HL-60/S4 treated with phorbol 12-myristate 13-acetate at 8.2 ng/mL for 4 days and 3 days (cell line): ENCODE measurements around the gene TMEM183A.

ENCODE experiments used
- in situ Hi-C: fragments of 300-500 bp; cut with MboI; formaldehyde crosslinking; loops from 2 replicates; pipeline ENCODE4 v1.15.0; 2022; ENCODE audit warnings: low sequenced_read_pairs

TMEM183A gene

DNA sequence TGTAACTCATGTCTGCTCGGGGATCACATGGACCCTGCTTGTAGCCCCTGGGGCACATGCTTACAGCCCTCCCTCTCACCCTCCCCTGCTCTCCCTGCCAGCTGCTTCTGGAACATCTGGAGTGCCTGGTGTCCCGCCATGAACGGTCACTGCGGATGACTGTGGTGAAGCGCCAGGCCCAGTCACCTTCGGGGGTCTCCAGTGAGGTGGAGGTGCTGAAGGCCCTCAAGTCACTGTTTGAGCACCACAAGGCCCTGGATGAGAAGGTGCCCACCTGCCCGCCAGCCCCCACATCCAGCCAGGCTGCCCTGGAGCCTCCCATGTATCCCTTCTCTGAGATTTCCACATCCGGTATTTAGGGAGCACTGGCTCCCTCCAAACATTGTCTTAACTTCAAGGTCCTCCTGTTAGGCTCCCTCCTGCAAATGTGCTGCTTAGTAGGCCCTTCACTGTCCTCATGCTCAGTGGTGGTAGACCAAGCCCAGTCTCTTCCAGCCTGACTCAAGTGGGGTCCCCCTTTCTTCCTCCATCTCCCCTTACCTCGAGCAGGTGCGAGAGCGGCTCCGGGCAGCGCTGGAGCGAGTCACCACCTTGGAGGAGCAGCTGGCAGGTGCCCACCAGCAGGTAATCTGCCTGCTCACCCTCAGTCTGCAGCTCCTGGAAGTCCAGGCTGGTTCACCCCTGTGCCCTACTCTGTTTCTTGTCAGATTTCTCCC is 36.8 kb downstream of the TMEM183A start:
- in situ Hi-C loops = loop anchor here (25.0 kb wide), 1 partner anchor 443 kb away; the partner anchor contains the start of genes OPTC and PRELP

- in situ Hi-C loops = loop anchor here (25.0 kb wide), 1 partner anchor 443 kb away; the partner anchor contains the start of genes OPTC and PRELP
Measured at GRCh38 chr1:203044546-203045250, 37.5 kb downstream of the TMEM183A start.

DNA sequence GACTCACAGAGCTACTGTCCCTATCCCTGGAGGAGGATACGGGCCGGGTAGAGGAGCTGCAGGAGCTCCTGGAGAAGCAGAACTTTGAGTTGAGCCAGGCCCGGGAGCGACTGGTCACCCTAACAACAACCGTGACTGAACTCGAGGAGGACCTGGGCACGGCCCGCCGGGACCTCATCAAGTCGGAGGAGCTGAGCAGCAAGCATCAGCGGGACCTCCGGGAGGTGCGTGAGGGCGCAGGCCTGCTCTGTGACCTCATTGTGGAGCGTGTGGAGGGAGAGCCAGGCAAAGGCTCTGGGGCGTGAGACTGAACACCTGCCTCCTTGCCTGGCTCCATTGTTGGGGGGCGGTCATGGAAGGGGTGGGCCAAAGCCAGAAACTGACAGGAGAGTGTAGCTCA is 38.2 kb downstream of the TMEM183A start:
- in situ Hi-C loops = loop anchor here (25.0 kb wide), 1 partner anchor 442 kb away; the partner anchor contains the start of genes OPTC and PRELP

- in situ Hi-C loops = loop anchor here (25.0 kb wide), 1 partner anchor 441 kb away; the partner anchor contains the start of genes OPTC and PRELP
Measured at GRCh38 chr1:203045821-203046594, 38.8 kb downstream of the TMEM183A start.

DNA sequence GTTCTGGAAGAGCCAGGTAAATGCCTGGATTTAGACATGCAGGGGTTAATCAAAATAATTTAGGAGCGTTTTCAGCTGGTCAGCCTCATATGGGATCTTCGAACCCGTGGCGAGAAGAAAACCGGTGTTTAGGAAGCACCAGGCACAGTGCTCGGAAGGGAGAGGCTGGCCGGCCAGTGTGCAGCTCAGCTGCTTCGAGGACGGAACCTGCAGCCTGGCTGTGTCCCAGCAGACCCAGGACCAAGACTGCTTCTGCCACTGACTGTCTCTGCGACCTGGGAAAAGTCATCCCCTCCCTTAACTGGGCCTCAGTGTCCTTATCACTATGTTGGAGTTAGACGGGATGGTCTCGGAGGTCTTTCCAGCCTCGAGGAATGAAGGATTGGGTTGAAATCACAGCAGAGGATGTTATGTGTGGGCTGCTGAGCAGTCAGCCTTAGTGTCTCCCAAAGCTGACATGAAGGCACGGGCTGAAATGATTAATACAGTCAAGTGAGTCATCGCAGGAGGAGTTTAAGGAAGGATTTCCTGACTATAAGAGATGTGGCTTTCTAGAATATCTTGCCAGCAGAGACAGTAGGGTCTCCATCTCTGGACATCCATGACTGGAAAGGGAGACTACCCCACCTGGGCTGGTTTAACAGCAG is 39.9 kb downstream of the TMEM183A start:
- in situ Hi-C loops = loop anchor here (25.0 kb wide), 1 partner anchor 440 kb away; the partner anchor contains the start of genes OPTC and PRELP

DNA sequence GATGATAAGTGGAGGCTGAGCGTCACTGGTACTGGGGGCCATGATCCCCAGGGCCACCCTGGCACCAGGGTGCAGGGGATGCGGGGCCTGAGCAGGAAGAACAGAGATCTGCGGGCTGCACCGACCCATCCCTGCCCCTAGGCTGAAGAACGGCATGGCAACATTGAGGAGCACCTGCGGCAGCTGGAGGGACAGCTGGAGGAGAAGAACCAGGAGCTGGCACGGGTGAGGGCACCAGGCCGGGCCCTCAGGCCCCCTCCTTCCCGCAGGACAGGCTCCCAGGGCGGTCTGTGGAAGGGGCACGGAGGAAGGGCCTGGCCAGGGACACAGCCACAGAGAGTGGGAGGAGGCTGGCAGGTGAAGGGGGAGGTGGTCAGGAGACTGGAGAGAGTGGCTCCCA is 40.9 kb downstream of the TMEM183A start:
- in situ Hi-C loops = loop anchor here (25.0 kb wide), 1 partner anchor 439 kb away; the partner anchor contains the start of genes OPTC and PRELP

- in situ Hi-C loops = loop anchor here (25.0 kb wide), 1 partner anchor 439 kb away; the partner anchor contains the start of genes OPTC and PRELP
Measured at GRCh38 chr1:203048555-203049051, 41.4 kb downstream of the TMEM183A start.

DNA sequence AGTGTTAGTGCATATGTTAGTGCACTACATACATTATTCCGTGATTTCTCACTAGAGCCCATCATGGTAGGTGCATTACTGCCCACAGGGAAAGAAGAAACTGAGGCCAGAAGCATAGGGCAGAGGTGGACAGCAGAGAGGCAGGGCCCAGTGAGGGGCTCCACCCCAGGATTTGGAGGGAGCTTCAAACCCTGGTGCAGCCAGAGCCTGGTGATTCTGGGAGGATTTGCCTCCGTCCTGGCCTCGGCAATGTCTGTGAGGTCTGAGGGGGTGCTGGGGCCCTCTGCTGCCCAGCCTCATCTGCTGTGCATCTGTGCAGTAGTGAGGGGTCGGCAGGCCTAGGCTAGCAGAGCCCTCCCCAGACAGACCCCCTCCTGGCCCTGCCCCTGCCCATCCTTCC is 41.9 kb downstream of the TMEM183A start:
- in situ Hi-C loops = loop anchor here (25.0 kb wide), 1 partner anchor 438 kb away; the partner anchor contains the start of genes OPTC and PRELP

- in situ Hi-C loops = loop anchor here (25.0 kb wide), 1 partner anchor 438 kb away; the partner anchor contains the start of genes OPTC and PRELP
Measured at GRCh38 chr1:203049576-203050180, 42.5 kb downstream of the TMEM183A start.

GRCh38 chr1:203050826-203051225 is 43.7 kb downstream of the TMEM183A start:
- in situ Hi-C loops = no loop called here

DNA sequence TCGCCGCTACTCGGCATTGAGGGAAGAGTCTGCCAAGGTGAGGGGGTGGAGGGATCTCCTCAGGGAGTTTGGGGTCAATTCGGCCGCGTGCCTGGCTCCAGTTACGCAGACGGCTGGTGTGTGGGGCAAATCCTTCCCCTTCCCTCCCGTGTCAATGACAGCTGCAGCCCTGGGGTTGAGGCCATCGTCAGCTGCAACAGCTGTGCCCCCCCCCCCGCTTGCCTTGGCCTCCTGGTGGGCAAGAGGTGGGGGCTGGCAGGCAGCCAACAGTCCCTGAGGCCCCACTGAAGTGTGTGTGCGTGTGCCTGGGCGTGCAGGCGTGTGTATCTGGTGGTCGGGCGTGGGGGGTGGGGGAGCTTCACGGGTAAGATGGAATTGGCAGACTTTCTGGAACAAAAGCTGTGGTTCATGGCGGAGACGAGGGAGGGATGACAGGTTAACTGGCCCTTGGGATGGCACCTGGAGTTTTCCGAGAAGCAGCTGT is 44.7 kb downstream of the TMEM183A start:
- in situ Hi-C loops = no loop called here

DNA sequence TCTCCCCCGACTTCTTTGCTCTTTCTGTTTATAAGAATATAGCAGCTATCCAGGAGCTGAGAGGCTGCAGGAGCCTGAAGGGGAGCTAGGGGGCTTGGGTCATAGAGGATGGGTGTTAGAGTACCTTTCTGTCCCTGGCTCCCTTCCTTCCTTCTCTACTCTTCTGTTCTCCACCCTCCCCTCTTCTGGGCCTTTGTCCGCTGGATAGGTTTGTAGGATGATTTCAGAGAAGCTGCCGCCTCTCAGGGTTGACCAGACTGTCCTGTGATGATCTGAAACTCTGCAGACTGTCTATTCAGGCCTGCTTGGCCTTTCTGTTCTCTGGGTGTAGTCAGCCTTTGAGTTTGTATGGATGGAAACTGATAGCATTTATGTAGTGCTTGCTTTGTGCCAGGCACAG is 45.4 kb downstream of the TMEM183A start:
- in situ Hi-C loops = no loop called here

DNA sequence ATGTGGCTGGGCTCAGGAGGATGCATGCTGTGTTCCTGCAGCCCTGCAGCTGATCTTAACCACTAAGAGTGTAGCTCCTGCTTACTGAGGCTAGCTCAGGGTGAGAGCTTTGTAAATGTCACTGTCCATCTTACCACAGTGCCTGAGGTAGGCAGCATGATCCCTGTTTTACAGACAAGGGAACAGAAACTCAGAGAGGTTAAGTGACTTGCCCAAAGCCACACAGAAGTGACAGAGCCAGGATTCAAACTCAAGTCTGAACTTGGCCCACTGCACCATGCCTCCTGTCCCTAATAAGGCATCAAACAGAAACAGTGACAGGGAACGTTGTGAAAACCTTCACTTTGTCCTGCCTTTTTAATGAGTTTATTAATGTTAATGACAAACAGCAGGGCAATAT is 47.0 kb downstream of the TMEM183A start:
- in situ Hi-C loops = no loop called here

GRCh38 chr1:203054642-203055041 is 47.5 kb downstream of the TMEM183A start:
- in situ Hi-C loops = no loop called here

DNA sequence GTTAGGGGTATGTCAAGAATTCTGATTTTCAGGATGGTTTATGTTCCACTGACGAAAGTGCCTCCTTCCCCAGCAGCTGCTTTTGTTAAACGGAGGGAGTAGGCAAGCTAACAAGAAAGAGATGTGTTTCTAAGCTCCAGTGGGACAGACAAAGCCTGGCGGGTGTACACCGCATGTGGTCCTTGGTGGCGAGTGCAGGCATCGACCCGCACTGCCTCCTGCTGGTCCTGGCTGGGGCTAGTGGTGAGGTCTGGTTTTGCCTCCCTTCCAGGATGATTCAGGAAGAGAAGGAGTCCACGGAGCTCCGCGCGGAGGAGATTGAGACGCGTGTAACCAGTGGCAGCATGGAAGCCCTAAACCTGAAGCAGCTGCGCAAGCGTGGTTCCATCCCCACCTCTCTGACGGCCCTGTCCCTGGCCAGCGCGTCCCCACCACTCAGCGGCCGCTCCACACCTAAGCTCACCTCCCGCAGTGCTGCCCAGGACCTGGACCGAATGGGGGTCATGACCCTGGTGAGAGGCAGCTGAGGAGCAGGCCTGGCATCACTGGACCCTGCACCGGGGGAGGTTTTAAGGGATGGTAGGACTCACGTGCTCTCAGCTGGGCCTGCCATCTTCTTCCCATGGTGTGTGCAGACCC is 48.1 kb downstream of the TMEM183A start:
- in situ Hi-C loops = no loop called here

GRCh38 chr1:203056012-203056411 is 48.8 kb downstream of the TMEM183A start:
- in situ Hi-C loops = no loop called here

- in situ Hi-C loops = no loop called here
Measured at GRCh38 chr1:203056516-203056915, 49.3 kb downstream of the TMEM183A start.

DNA sequence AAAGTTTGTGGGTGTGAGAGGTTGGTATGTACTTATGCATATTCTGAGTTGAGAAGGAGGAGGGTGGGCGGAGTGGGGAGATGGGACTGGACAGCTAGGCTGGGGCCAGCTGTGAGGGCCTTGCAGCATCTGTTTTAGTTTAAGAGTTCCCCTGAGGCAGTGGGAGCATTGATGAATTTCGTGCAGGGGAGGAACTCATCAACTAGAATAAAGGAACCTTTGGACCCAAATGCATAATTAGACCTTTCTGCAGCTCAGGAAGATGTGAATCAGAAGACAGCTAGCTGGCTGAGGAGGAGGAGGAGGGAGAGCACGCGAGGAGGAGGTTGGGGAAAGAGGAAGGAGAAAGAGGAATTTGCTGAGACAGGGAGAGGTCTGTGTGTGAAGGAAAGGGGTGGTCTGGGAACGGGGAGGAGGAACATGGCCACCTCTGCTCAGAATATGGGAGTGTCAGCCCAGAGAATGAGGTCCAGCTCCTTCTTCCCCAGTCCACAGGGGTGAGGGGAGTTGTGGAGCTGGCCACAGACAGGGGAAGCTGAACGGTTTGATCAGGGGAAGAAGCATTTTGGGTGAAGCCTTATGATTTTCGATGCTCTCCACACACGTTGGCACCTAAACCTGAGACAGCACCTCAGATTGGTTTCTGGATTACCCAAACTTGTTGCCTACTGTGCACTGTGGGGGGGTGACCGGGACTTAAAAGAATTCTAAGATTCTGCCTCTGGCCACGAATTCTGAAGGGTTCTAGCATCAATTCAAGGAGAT is 50.9 kb downstream of the TMEM183A start:
- in situ Hi-C loops = no loop called here

DNA sequence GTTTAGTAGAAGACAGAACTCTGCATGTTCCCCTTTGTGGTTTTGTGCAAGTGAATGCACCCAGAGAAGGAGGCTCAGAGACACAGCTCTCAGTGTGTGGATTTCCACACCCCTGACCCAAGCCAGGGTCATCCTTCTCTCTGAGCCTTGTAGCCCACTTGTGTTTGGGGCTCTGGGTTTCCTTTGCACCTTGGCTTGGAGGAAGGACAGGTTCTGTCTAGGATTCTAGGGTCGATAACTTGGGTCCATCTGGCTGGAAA is 51.4 kb downstream of the TMEM183A start:
- in situ Hi-C loops = no loop called here
